Measurements from ENCODE around the gene HMGXB4.

The HMGXB4 gene

GRCh38 chr22:35322126-35322525, 64.8 kb downstream of the HMGXB4 start:
- Mint-ChIP-seq H3K9me3 (no peaks in the 10 kb centered on the region), H3K4me1 (no peaks in the 10 kb centered on the region), H3K36me3 (ENCODE audit: low read depth) (peaks cover 9% of the 10 kb centered on the region), H3K27ac (no peak overlapping the region), H3K4me3 (no peak overlapping the region), H3K27me3 (no peaks in the 10 kb centered on the region)
- ATAC-seq, result no peak
- DNase-seq, result no peak

DNA sequence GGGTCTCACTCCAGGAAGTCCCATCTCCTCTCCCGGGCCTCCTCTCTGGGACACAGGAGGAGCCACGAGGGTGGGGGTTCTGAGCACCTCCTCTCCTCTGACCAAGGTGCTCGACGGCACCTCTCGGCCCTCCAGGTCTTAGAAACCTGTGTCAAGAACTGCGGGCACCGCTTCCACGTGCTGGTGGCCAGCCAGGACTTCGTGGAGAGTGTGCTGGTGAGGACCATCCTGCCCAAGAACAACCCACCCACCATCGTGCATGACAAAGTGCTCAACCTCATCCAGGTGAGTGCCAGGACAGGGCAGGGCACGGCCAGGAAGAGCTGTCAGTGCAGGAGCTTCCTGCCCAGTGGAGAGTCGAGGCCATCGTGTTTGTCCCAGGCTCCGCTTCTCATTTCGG, 65.6 kb downstream of the HMGXB4 start:
- Mint-ChIP-seq H3K4me1 (peaks cover under 1% of the 10 kb centered on the region), H3K27ac (no peak overlapping the region), H3K9me3 (no peaks in the 10 kb centered on the region), H3K36me3 (ENCODE audit: low read depth) (peaks cover 9% of the 10 kb centered on the region), H3K27me3 (no peaks in the 10 kb centered on the region), H3K4me3 (no peak overlapping the region)
- DNase-seq (no peak), ATAC-seq (no peak)

DNA sequence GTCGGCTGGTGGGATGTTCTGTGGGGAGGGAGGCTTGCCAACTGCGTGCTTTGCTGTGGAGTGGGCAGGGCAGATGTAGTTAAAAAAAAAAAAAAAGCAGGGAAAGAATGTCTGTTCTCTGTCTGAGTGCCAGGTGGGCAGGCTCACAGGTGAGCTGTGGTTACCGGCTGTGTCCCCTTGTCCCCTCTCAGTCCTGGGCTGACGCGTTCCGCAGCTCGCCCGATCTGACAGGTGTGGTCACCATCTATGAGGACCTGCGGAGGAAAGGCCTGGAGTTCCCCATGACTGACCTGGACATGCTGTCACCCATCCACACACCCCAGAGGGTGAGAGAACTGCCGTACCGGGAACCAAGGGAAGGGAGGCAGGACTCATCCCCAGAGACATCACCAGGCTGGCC, 66.0 kb downstream of the HMGXB4 start:
- Mint-ChIP-seq H3K27ac (no peak overlapping the region), H3K36me3 (ENCODE audit: low read depth) (peaks cover 9% of the 10 kb centered on the region), H3K4me3 (no peak overlapping the region), H3K9me3 (no peaks in the 10 kb centered on the region), H3K4me1 (peaks cover 4% of the 10 kb centered on the region), H3K27me3 (no peaks in the 10 kb centered on the region)
- DNase-seq (no peak), ATAC-seq (no peak)

DNA sequence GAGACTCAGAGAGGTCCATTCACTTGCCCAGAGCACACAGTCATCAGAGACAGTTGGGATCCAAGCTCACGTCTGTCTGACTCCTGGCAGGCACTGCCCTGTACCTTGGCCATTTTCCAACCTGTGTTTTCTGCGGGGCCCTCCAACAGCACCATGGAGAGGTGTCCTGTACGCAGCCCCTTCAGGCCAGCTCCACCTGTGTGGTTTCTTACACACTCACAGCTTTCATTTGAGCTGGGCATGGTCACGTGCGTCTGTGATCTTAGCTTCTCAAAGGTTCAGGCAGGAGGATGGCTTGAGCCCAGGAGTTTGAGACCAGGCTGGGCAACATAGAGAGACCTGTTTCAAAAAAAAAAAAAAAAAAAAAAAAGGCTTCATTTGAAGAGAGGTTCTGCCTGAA, 66.8 kb downstream of the HMGXB4 start:
- Mint-ChIP-seq H3K36me3 (ENCODE audit: low read depth) (peaks cover 9% of the 10 kb centered on the region), H3K4me1 (peaks cover 5% of the 10 kb centered on the region), H3K4me3 (no peak overlapping the region), H3K27me3 (no peaks in the 10 kb centered on the region), H3K9me3 (no peaks in the 10 kb centered on the region), H3K27ac (no peak overlapping the region)
- DNase-seq (no peak), ATAC-seq (no peak)

DNA sequence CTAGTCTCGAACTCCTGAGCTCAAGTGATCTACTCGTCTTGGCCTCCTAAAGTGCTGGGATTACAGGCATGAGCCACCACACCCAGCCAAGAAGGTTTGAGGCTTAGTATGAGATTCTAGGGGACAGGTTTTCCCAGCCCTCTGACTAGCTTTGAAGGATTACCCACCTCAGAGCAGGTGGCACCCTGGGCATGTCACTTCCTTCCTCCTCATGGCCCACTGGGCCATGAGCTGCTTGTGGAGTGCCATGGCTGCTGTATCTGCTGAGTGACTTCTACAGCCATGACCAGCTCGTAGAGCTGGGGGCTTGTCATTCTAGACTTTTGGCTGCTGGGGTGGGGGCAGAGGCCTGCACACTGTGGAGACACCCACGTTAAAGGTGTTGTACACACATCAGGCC, 67.5 kb downstream of the HMGXB4 start:
- no peaks in the 10 kb centered on the region for H3K9me3 Mint-ChIP-seq
- peaks cover 9% of the 10 kb centered on the region for H3K36me3 Mint-ChIP-seq (ENCODE audit: low read depth)
- DNase-seq (no peak), ATAC-seq (no peak)
- H3K27ac Mint-ChIP-seq, result no peak overlapping the region
- H3K4me1 Mint-ChIP-seq, result peaks cover 12% of the 10 kb centered on the region
- H3K4me3 Mint-ChIP-seq, result no peak overlapping the region
- H3K27me3 Mint-ChIP-seq, result no peaks in the 10 kb centered on the region

DNA sequence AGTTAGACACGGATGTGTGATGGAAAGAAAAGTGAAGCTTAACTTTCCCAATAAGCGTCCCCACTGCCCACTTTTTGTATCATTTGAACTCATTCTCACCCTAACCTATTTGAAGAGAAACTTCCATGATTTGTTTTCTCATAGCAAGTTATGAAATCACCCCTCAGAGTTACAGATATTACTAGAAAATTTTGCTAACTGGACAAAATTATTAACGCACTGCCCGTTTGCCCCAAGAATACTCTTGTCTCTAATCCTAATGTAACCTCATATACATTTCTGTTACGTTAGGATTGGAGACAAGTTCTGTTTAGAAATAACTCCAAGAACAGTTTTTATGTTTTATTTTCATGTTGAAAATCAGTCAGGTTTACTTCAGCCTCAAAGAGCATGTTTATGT, 67.9 kb downstream of the HMGXB4 start:
- Mint-ChIP-seq H3K4me3 (no peak overlapping the region), H3K4me1 (peaks cover 17% of the 10 kb centered on the region), H3K36me3 (ENCODE audit: low read depth) (peaks cover 10% of the 10 kb centered on the region), H3K27me3 (no peaks in the 10 kb centered on the region), H3K27ac (no peak overlapping the region), H3K9me3 (no peaks in the 10 kb centered on the region)
- no peak for DNase-seq
- no peak for ATAC-seq

- peaks cover 27% of the 10 kb centered on the region for H3K4me1 Mint-ChIP-seq
- peaks cover 13% of the 10 kb centered on the region for H3K36me3 Mint-ChIP-seq (ENCODE audit: low read depth)
- H3K4me3 Mint-ChIP-seq, result no peak overlapping the region
- no peaks in the 10 kb centered on the region for H3K9me3 Mint-ChIP-seq
- no peaks in the 10 kb centered on the region for H3K27me3 Mint-ChIP-seq
- no peak for DNase-seq
- no peak overlapping the region for H3K27ac Mint-ChIP-seq
- no peak for ATAC-seq
These were observed 69.7 kb downstream of the HMGXB4 start for GRCh38 chr22:35326854-35327562.

- peaks cover 13% of the 10 kb centered on the region for H3K36me3 Mint-ChIP-seq (ENCODE audit: low read depth)
- no peaks in the 10 kb centered on the region for H3K27me3 Mint-ChIP-seq
- H3K4me1 Mint-ChIP-seq, result peaks cover 27% of the 10 kb centered on the region
- ATAC-seq (no peak), DNase-seq (no peak)
- no peak overlapping the region for H3K27ac Mint-ChIP-seq
- H3K9me3 Mint-ChIP-seq, result no peaks in the 10 kb centered on the region
- H3K4me3 Mint-ChIP-seq, result no peak overlapping the region
These were observed 70.6 kb downstream of the HMGXB4 start for GRCh38 chr22:35327690-35328471.

DNA sequence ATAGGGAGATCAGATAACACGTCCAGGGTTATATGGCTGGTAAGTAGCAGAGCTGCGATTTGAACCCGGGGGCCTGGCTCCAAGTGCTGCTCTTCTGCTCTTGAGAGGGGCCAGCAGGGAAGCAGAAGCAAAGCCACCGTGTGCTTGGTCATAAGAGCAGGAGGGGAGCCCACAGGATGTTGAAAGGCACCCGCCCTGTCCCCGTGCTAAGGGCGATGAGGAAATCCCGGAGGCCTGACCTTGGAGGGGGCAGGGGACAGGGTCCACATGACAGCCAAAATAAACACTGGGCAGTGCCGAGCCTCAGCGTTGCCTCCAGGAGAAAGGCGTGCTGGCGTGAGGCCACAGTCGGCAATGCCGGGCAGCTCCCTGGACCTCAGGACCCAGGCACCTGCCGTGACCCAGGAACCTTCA, 71.2 kb downstream of the HMGXB4 start:
- no peak overlapping the region for H3K4me3 Mint-ChIP-seq
- H3K4me1 Mint-ChIP-seq, result peaks cover 27% of the 10 kb centered on the region
- DNase-seq (no peak), ATAC-seq (no peak)
- peaks cover 13% of the 10 kb centered on the region for H3K36me3 Mint-ChIP-seq (ENCODE audit: low read depth)
- no peak overlapping the region for H3K27ac Mint-ChIP-seq
- no peaks in the 10 kb centered on the region for H3K27me3 Mint-ChIP-seq
- H3K9me3 Mint-ChIP-seq, result no peaks in the 10 kb centered on the region

DNA sequence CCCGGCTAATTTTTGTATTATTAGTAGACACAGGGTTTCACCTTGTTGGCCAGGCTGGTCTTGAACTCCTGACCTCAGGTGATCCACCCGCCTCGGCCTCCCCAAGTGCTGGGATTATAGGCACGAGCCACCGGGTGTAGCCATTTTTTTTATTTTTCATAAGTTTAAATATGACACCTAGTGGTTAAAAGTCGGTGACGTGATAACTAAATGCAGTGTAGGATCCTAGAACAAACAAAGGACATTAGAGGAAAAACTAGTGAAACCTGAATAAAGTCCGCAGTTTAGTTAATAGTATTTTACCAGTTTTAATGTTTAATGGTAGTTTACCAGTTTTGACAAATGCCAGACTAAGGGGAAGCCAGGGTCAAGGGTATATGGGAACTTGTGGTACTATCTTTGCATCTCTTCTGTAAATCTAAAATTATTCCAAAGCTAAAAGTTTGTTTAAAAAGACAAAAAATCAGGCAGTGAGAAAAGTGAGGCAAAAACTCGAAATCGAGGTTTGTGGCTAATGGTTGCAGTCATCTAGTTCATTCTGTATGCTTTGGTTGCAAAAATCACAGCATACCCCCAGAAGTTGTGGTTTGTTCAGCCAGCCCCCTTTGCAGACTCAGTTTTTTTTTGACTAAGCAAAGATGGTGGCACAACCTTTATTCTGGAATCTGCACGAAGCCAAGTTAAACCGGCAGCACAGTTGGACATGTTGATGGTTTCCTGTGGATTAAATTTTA, 72.0 kb downstream of the HMGXB4 start:
- no peak for ATAC-seq
- Mint-ChIP-seq H3K27me3 (no peaks in the 10 kb centered on the region), H3K9me3 (no peaks in the 10 kb centered on the region), H3K36me3 (ENCODE audit: low read depth) (peaks cover 12% of the 10 kb centered on the region), H3K4me1 (peaks cover 35% of the 10 kb centered on the region), H3K27ac (peak overlapping the region; percentile 60), H3K4me3 (peak overlapping the region; percentile 80)
- no peak for DNase-seq

- Mint-ChIP-seq H3K27me3 (no peaks in the 10 kb centered on the region), H3K4me3 (peak overlapping the region; percentile 80), H3K4me1 (peaks cover 35% of the 10 kb centered on the region), H3K27ac (peak overlapping the region; percentile 82), H3K9me3 (no peaks in the 10 kb centered on the region), H3K36me3 (ENCODE audit: low read depth) (peaks cover 3% of the 10 kb centered on the region)
- DNase-seq (peak; percentile 58), ATAC-seq (peak; percentile 61)
These were observed 73.1 kb downstream of the HMGXB4 start for GRCh38 chr22:35330258-35330861.

DNA sequence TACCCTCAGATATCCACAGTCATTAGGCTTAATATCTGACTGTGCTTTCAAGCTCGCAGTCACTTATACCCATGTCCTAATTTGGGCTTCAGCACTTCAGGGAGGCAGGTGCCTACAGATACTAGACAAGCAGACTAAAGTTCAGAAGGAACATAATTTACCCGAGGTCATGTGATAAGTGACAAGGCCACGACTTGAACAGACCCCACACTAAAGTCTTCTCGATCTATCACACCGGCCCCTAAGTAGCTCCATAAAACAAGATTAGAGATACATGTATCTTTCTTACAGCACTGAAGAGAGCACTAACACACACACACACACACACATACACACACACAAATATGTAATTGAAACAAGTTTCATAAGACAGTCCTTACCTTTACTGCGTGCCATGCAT, 75.0 kb downstream of the HMGXB4 start:
- Mint-ChIP-seq H3K36me3 (ENCODE audit: low read depth) (peaks cover 3% of the 10 kb centered on the region), H3K27ac (no peak overlapping the region), H3K4me1 (peaks cover 39% of the 10 kb centered on the region), H3K4me3 (no peak overlapping the region), H3K9me3 (no peaks in the 10 kb centered on the region), H3K27me3 (no peaks in the 10 kb centered on the region)
- DNase-seq, result no peak
- ATAC-seq, result no peak

DNA sequence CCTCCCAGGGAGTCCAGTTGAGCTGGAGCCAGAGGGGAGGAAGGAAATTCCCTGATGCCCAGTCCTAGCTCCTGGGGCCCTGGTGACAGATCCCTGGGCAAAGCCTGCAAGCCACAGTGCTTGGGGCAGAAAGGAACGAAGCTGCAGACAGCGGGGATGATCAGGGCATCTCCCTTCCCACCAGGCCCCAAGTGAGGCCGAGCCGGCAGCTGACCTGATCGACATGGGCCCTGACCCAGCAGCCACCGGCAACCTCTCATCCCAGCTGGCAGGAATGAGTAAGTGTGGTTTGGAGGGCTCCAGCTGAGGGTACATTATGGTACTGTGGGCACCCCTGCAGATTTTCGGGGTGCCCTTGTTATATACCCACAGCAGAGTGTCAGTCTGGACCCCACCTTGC, 75.9 kb downstream of the HMGXB4 start:
- Mint-ChIP-seq H3K9me3 (no peaks in the 10 kb centered on the region), H3K4me3 (no peak overlapping the region), H3K27ac (no peak overlapping the region), H3K36me3 (ENCODE audit: low read depth) (peaks cover 3% of the 10 kb centered on the region), H3K27me3 (no peaks in the 10 kb centered on the region), H3K4me1 (peaks cover 36% of the 10 kb centered on the region)
- no peak for ATAC-seq
- DNase-seq, result no peak

GRCh38 chr22:35334004-35334403, 76.7 kb downstream of the HMGXB4 start:
- DNase-seq, result peak; percentile 36
- H3K4me3 Mint-ChIP-seq, result no peak overlapping the region
- H3K4me1 Mint-ChIP-seq, result peaks cover 35% of the 10 kb centered on the region
- H3K9me3 Mint-ChIP-seq, result no peaks in the 10 kb centered on the region
- ATAC-seq, result peak; percentile 47
- H3K27me3 Mint-ChIP-seq, result no peaks in the 10 kb centered on the region
- peak overlapping the region; percentile 16 for H3K27ac Mint-ChIP-seq
- peaks cover 3% of the 10 kb centered on the region for H3K36me3 Mint-ChIP-seq (ENCODE audit: low read depth)
